T-helper 2 cell treated with Interferon-gamma antibody and Interleukin-4, amounts not matched to agents 5 μg/mL and 100 μg/mL, for 36 hours (primary cell): ENCODE measurements around the gene SPINK4.

Experiments
- DNase-seq: peaks from one replicate; pipeline ENCODE4 v3.0.0; 2021; ENCODE audit warnings: low spot score
- H3K27ac Mint-ChIP-seq: one replicate; pipeline ENCODE4 v1.8.0; 2021; ENCODE audit warnings: mild to moderate bottlenecking, mixed read lengths
- H3K27me3 Mint-ChIP-seq: one replicate; pipeline ENCODE4 v1.8.0; 2021; ENCODE audit warnings: low read depth, mixed read lengths
- H3K36me3 Mint-ChIP-seq: one replicate; pipeline ENCODE4 v1.8.0; 2021; ENCODE audit warnings: low read depth, mixed read lengths
- H3K4me1 Mint-ChIP-seq: one replicate; pipeline ENCODE4 v1.8.0; 2021; ENCODE audit warnings: low read depth, mixed read lengths
- H3K4me3 Mint-ChIP-seq: one replicate; pipeline ENCODE4 v1.8.0; 2022; ENCODE audit warnings: mild to moderate bottlenecking, moderate library complexity, mixed read lengths
- H3K9me3 Mint-ChIP-seq: one replicate; pipeline ENCODE4 v1.8.0; 2021; ENCODE audit warnings: mixed read lengths

Gene SPINK4

GRCh38 chr9:33287087-33287490 lies 47.1 kb downstream of the SPINK4 start:
- H3K27me3 Mint-ChIP-seq = peaks cover 3% of the 10 kb centered on the region
- DNase-seq = peak; percentile 49
- H3K9me3 Mint-ChIP-seq = no peaks in the 10 kb centered on the region
- peaks cover 16% of the 10 kb centered on the region for H3K36me3 Mint-ChIP-seq
- peaks cover 5% of the 10 kb centered on the region for H3K4me1 Mint-ChIP-seq
- H3K27ac Mint-ChIP-seq = peak overlapping the region; percentile 79
- H3K4me3 Mint-ChIP-seq = no peak overlapping the region

DNA sequence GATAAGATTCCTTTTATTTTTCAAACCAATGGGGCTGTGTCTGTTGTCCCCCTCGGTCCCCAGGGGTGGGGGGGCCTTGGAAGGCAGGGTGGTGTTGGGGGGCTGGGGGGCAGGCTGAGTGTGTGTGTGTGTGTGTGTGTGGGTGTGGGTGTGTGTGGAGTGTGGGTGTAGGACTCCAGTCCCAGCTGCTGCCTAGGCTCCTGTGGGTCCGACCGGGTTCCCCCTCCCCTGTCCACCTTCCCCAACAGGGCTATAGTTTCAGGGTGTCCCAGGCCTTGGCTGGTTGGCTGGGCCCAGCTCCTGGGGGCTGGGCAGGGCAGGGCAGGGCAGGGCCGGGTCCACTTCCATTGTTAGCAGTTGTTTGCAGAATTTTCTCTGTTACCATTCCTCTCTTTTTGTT lies 48.3 kb downstream of the SPINK4 start:
- H3K27ac Mint-ChIP-seq = peak overlapping the region; percentile 70
- H3K4me3 Mint-ChIP-seq = peak overlapping the region; percentile 12
- H3K27me3 Mint-ChIP-seq = peaks cover 3% of the 10 kb centered on the region
- peaks cover 16% of the 10 kb centered on the region for H3K4me1 Mint-ChIP-seq
- DNase-seq = no peak
- no peaks in the 10 kb centered on the region for H3K9me3 Mint-ChIP-seq
- peaks cover 20% of the 10 kb centered on the region for H3K36me3 Mint-ChIP-seq

DNA sequence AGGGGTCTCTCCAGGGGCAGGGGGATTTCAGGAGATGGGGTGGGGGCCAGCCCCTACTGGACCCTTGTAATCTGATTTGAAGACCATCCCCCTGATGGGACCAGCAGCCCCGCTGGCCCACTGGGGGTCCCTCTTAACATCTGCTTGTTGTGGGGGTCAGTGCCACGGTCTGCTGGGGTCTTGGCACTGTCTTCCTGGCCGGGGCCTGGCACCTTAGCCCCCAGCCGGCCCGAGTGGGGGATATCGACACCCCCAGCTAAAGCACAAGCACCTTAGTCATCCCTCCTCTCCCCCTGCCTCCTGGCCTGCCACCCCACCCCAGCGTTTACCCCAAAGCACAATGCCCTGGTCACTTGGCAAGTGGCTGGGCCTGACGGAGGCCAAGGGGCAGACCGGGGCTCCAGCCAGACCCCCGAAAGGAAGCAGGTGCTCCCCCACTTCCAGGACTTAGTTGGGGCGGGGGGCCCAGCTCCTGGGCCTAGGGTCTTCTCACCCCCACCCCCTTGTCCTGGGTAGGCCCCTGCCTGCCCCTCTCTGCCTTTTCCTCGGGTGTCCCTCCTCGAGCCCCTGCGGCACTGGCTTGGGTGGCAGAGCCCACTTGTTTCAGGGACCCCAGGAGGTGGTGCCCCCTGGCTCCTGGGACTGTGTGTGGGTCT lies 49.0 kb downstream of the SPINK4 start:
- peaks cover 3% of the 10 kb centered on the region for H3K27me3 Mint-ChIP-seq
- no peak for DNase-seq
- peaks cover 23% of the 10 kb centered on the region for H3K36me3 Mint-ChIP-seq
- H3K27ac Mint-ChIP-seq = peak overlapping the region; percentile 70
- no peaks in the 10 kb centered on the region for H3K9me3 Mint-ChIP-seq
- H3K4me3 Mint-ChIP-seq = no peak overlapping the region
- H3K4me1 Mint-ChIP-seq = peaks cover 19% of the 10 kb centered on the region

DNA sequence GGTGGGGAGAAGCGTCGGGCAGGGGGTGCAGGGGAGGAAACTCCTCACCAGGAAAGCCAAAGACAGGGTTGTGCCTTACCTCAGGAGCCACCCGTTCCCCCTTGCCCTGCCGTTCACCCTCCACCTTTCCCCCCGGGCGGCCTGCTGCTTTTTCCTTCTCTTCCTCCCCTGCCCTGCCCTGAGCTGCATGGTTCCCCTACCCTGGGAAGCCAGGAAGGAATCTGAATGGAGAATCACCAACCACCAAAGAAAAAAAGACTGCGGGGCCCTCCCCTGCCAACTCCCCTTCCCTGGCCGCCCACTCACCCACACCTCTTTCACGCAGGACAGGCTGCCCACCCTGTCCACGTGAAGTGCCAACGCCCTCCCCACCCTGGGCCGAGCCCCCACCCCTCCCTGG lies 49.5 kb downstream of the SPINK4 start:
- H3K4me1 Mint-ChIP-seq = peaks cover 20% of the 10 kb centered on the region
- peaks cover 3% of the 10 kb centered on the region for H3K27me3 Mint-ChIP-seq
- no peaks in the 10 kb centered on the region for H3K9me3 Mint-ChIP-seq
- peak overlapping the region; percentile 100 for H3K27ac Mint-ChIP-seq
- peak overlapping the region; percentile 93 for H3K4me3 Mint-ChIP-seq
- H3K36me3 Mint-ChIP-seq = peaks cover 26% of the 10 kb centered on the region
- peak; percentile 27 for DNase-seq

DNA sequence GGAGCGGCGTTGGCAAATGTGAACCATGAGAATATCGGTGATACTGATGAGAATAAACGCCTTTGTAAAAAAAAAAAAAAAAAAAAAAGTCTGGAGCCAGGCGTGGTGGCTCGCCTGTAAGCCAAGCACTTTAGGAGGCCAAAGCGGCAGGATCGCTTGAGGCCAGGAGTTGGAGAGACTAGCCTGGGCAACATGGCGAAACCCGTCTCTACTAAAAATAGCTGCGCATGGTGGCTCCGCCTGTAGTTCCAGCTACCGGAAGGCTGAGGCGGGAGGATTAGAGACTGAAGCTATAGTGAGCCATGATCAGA lies 49.9 kb downstream of the SPINK4 start:
- Mint-ChIP-seq H3K27ac (peak overlapping the region; percentile 100), H3K27me3 (peaks cover 3% of the 10 kb centered on the region), H3K4me1 (peaks cover 24% of the 10 kb centered on the region), H3K9me3 (no peaks in the 10 kb centered on the region), H3K36me3 (peaks cover 30% of the 10 kb centered on the region), H3K4me3 (peak overlapping the region; percentile 93)
- DNase-seq = no peak

DNA sequence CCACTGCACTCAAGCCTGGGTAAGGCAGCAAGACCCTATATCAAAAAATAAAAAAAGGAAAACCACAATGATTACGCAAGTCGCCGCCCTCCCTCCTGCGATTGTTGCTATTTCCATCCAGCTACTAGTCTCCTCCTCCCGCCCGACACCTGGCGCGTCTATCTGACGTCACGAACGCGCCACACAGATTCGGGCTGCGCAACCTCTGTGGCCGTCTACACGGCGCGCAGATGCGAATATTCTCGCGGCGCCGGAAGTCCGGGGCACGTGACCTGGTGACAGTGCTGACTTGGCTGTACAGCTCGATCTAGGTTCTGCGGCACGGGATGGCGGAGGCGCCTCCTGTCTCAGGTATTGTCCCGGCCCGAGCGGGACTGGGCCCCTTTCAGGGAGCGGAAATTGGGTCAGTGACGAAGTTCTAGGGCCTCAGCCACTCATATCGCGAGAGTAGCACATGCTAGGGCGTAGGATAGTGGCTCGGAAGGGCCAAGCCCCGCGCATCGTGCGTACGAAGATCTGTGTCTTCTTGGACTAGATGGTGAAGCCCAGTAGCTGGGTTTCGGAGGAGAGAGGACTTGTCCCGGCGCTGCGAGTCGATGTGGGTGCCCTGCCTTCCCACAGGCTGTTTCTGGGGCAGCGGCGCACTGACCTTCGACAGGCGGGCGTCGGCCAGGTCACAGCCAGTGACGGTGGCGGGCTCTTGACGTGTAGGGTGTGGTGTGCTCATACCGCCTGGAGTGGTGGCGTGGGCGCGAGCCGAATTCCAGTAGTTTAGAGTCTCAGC lies 50.5 kb downstream of the SPINK4 start, which contains the start of gene NFX1:
NFX1 (plus strand) TSS at position 270 of the 784 bp plus-strand sequence; CDS start at position 327, 57 bp downstream.
- H3K4me3 Mint-ChIP-seq = peak within 1 kb of the TSS; percentile 93
- H3K27ac Mint-ChIP-seq = peak within 1 kb of the TSS; percentile 100
- H3K9me3 Mint-ChIP-seq = no peaks in the 10 kb centered on the region
- peaks cover 32% of the 10 kb centered on the region for H3K36me3 Mint-ChIP-seq
- H3K27me3 Mint-ChIP-seq = peaks cover 3% of the 10 kb centered on the region
- DNase-seq = peak; percentile 100
- H3K4me1 Mint-ChIP-seq = peaks cover 26% of the 10 kb centered on the region

DNA sequence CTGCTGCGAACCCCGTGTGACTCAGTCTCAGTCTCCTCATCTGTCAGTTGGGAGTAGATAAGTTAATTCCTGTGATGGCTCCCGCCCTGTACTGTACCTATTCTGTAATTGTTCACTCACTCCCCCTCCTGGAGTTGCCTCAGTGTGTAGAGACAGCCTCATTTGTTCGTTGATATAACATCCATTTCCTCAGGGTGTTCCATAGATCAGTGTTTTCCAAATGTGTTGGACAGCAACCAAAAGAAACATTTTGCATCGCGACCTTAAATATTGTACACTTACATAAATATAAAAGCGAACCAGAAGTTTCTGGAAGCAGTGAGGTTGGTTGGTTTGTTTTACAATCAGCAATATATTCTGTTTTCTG lies 51.0 kb downstream of the SPINK4 start:
- DNase-seq = no peak
- peak overlapping the region; percentile 93 for H3K4me3 Mint-ChIP-seq
- no peaks in the 10 kb centered on the region for H3K9me3 Mint-ChIP-seq
- peaks cover 35% of the 10 kb centered on the region for H3K36me3 Mint-ChIP-seq
- H3K27me3 Mint-ChIP-seq = peaks cover 3% of the 10 kb centered on the region
- peak overlapping the region; percentile 100 for H3K27ac Mint-ChIP-seq
- H3K4me1 Mint-ChIP-seq = peaks cover 29% of the 10 kb centered on the region

DNA sequence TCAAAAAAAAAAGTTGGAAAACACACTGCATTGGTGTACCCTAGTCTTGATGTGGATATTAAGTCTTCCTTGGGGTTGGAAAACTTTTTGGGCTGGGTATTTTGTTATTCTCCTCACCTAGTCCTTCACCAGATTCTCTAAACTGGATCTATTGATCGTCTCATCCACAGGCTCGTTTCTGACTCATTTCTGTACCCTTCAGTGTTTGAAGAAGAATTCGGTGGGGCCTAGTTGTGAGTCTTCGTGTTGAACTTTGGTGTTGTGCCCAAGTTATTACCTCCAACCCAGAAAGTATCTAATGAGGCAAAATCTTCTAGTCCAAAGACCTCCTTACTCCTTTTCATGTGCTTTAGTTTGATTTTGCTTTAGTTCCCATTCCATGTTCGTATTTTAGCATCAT lies 51.9 kb downstream of the SPINK4 start:
- H3K27ac Mint-ChIP-seq = peak overlapping the region; percentile 100

GRCh38 chr9:33293782-33294181 lies 53.8 kb downstream of the SPINK4 start:
- no peak for DNase-seq
- Mint-ChIP-seq H3K4me3 (no peak overlapping the region), H3K27ac (no peak overlapping the region), H3K27me3 (peaks cover 3% of the 10 kb centered on the region), H3K9me3 (no peaks in the 10 kb centered on the region), H3K4me1 (peaks cover 55% of the 10 kb centered on the region), H3K36me3 (peaks cover 57% of the 10 kb centered on the region)

More for the DNA sequence above, 51.9 kb downstream of the SPINK4 start:
- H3K9me3 Mint-ChIP-seq = no peaks in the 10 kb centered on the region
- H3K4me1 Mint-ChIP-seq = peaks cover 38% of the 10 kb centered on the region
- no peak for DNase-seq
- H3K36me3 Mint-ChIP-seq = peaks cover 42% of the 10 kb centered on the region
- peaks cover 3% of the 10 kb centered on the region for H3K27me3 Mint-ChIP-seq
- peak overlapping the region; percentile 93 for H3K4me3 Mint-ChIP-seq

DNA sequence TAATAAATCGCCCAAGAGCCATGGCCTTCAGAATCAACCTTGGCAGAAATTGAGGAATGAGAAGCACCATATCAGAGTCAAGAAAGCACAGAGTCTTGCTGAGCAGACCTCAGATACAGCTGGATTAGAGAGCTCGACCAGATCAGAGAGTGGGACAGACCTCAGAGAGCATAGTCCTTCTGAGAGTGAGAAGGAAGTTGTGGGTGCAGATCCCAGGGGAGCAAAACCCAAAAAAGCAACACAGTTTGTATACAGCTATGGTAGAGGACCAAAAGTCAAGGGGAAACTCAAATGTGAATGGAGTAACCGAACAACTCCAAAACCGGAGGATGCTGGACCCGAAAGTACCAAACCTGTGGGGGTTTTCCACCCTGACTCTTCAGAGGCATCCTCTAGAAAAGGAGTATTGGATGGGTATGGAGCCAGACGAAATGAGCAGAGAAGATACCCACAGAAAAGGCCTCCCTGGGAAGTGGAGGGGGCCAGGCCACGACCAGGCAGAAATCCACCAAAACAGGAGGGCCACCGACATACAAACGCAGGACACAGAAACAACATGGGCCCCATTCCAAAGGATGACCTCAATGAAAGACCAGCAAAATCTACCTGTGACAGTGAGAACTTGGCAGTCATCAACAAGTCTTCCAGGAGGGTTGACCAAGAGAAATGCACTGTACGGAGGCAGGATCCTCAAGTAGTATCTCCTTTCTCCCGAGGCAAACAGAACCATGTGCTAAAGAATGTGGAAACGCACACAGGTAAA lies 54.9 kb downstream of the SPINK4 start:
- H3K4me1 Mint-ChIP-seq = peaks cover 62% of the 10 kb centered on the region
- H3K27me3 Mint-ChIP-seq = peaks cover 3% of the 10 kb centered on the region
- DNase-seq = no peak
- peak overlapping the region; percentile 49 for H3K27ac Mint-ChIP-seq
- H3K4me3 Mint-ChIP-seq = peak overlapping the region; percentile 13
- peaks cover 67% of the 10 kb centered on the region for H3K36me3 Mint-ChIP-seq
- H3K9me3 Mint-ChIP-seq = no peaks in the 10 kb centered on the region

DNA sequence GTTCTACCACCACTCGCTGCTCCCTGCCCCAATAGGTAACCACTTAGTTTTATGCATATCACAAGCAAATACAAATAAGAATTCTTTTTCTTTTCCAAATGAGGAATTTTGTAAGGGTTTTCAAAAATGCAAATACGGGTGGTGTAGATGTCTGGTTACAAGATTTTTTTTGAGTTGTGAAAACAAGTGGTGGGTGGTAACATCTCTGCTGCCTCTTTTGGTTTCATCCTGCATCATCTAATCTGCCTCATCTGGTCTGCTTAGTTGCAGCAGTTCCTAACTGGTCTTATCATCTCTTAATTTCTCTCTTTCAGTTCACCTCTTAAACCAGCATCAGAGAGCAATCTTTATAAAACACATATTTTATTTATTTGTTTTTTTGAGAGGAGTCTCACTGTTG lies 55.6 kb downstream of the SPINK4 start:
- H3K9me3 Mint-ChIP-seq = no peaks in the 10 kb centered on the region
- peak overlapping the region; percentile 47 for H3K4me3 Mint-ChIP-seq
- DNase-seq = no peak
- H3K27me3 Mint-ChIP-seq = no peaks in the 10 kb centered on the region
- peak overlapping the region; percentile 61 for H3K27ac Mint-ChIP-seq
- peaks cover 62% of the 10 kb centered on the region for H3K4me1 Mint-ChIP-seq
- H3K36me3 Mint-ChIP-seq = peaks cover 65% of the 10 kb centered on the region

DNA sequence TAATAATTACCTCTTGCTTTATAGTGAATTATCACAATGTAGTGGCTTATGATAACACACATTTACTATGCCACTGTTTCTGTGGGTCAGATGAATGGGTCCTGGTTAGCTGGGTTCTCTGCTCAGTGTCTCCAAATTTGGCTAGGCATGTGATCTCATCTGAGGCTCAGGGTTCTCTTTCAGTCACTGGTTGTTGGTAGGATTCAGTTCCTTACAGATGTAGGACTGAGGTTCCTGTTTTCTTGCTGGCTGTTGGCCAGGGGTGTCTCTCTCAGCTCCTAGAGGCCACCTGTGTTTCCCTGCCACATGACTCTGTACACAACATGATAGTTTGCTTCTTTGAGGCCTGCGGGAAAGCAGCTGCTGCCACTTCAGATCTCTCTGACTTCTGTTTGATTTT lies 57.5 kb downstream of the SPINK4 start:
- no peak for DNase-seq
- H3K27me3 Mint-ChIP-seq = no peaks in the 10 kb centered on the region

More for the DNA sequence above, 57.5 kb downstream of the SPINK4 start:
- Mint-ChIP-seq H3K4me1 (peaks cover 59% of the 10 kb centered on the region), H3K36me3 (peaks cover 67% of the 10 kb centered on the region), H3K4me3 (peak overlapping the region; percentile 8), H3K27ac (peak overlapping the region; percentile 22), H3K9me3 (no peaks in the 10 kb centered on the region)
